ENCODE data around the gene GDPD5. TPM values are rescaled to one million over a fixed set of nuclear protein-coding genes. Genes with fewer than 3 reads are reported as not detected.

Gene GDPD5
- total and polyA plus RNA-seq, 9 of the 15 experiments (the other 6 are each of a cell fraction or from before 2014, with no cell fraction given), result 0.32 to 27.3 (median 8.0) TPM

DNA sequence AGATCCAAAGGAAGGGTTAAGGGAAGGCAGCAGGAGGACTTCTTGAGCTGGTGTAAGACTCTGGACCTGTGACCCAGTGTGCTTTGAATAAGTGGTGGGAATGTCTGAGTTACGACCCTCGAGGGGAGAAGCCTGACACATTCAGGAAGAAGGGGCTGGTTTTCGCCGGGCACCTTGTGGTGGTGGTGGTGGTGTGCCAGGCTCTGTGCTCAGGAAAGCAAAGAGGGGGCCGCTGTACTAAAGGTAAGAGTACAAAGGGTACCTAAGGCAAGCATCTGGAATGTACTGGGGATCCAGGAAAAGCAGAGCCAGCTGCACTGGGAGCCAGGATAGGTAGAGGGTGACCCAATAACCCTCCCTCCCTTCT is 99.0 kb downstream of the GDPD5 start:
- H3K4me1 ChIP-seq (replicated peaks in 1 of 2; ENCODE audit: control insufficient read depth in 2 of 2, insufficient read depth in 2 of 2, low read length in 2 of 2), result peaks cover 17% of the 10 kb centered on the region in 2 experiments; a peak in 4 of 5 replicates
- CTCF ChIA-PET (ENCODE audit: low intra/inter-chr PET ratio), result no interaction called here
- H3K9me1 ChIP-seq (ENCODE audit: control insufficient read depth, insufficient read depth, low read length), result peaks cover 5% of the 10 kb centered on the region
- no peak overlapping the region for H3K27ac ChIP-seq (ENCODE audit: extremely low read depth, low read depth, low read length)
- intact Hi-C loops (cut with micrococcal nuclease) (no loop called here), in situ Hi-C loops (cut with MboI) (loop anchor here (25.0 kb wide), 1 partner anchor 436 kb away; no protein-coding TSS in a partner anchor)
- H3K79me2 ChIP-seq (ENCODE audit: control insufficient read depth, insufficient read depth, low read length), result no peaks in the 10 kb centered on the region
- no peak for FAIRE-seq
- no peak overlapping the region for H2AFZ ChIP-seq (ENCODE audit: low read depth, low read length)
- no peak overlapping the region for H3K4me2 ChIP-seq (ENCODE audit: insufficient read depth, low read length)
- peaks cover 3 to 8% of the 10 kb centered on the region in 2 experiments; a peak in 3 of 5 replicates for H3K27me3 ChIP-seq (ENCODE audit: control insufficient read depth in 2 of 2, insufficient read depth in 2 of 2, low read length in 2 of 2)
- H3K4me3 ChIP-seq, result no peak overlapping the region
- H3K36me3 ChIP-seq (ENCODE audit: control insufficient read depth, insufficient read depth, low read length), result 0 out of 3 replicates have a peak, but pooled peaks cover 7% of the 10 kb centered on the region
- H3K9me3 ChIP-seq (replicated peaks; ENCODE audit: control insufficient read depth, insufficient read depth, low read depth, low read length), result no peaks in the 10 kb centered on the region
- BruUV-seq (replicated peaks), result no TSS peak
- peaks cover 10% of the 10 kb centered on the region; the same call in 1 of the 2 replicates for H4K20me1 ChIP-seq (replicated peaks; ENCODE audit: control insufficient read depth, insufficient read depth, low read length)
- no peak overlapping the region; a peak in 1 of 4 replicates for H3K9ac ChIP-seq (ENCODE audit: insufficient read depth in 1 of 2, low read depth in 2 of 2, low read length in 2 of 2)
- no peak for DNase-seq (ENCODE audit: extremely low read depth in 1 of 4, low spot score in 3 of 4)
- WGBS (ENCODE audit: insufficient coverage, low coverage, missing lambda C conversion rate), result 28% methylated on average over 4 of the region's 5 CpGs
- POLR2A ChIA-PET, result interaction anchor here (1.5 kb wide), 1 partner anchor 24 kb away, joined by 3 read pairs; no protein-coding TSS in a partner anchor
- ATAC-seq, result no peak
- TF ChIP-seq ARID3B (CRISPR knock-in tag; IDR thresholded peaks at IDR 0.05; ENCODE audit: borderline replicate concordance) (no peak), ELF1 (tag; IDR thresholded peaks at IDR 0.05) (no peak), ELK1 (CRISPR knock-in tag; IDR thresholded peaks at IDR 0.05) (no peak), LEF1 (IDR thresholded peaks at IDR 0.05) (no peak), ZNF143 (CRISPR knock-in tag; IDR thresholded peaks at IDR 0.05) (no peak), DEAF1 (CRISPR knock-in tag; IDR thresholded peaks at IDR 0.05) (no peak), ZNF41 (CRISPR knock-in tag; conservative IDR thresholded peaks at IDR 0.05) (no peak), ZNF592 (IDR thresholded peaks at IDR 0.05) (no peak), ZNF76 (CRISPR knock-in tag; IDR thresholded peaks at IDR 0.05; ENCODE audit: borderline replicate concordance) (no peak), ZC3H11A (IDR thresholded peaks at IDR 0.05; ENCODE audit: low read depth, low read length) (no peak), ZNF431 (CRISPR knock-in tag; IDR thresholded peaks at IDR 0.05) (no peak)
